SJSA1 (cell line): ENCODE data around the gene MYL5. TPM values are rescaled to one million over a fixed set of nuclear protein-coding genes. Genes with fewer than 3 reads are reported as not detected.

Experiments
- DNase-seq, 2 experiments: peaks; one replicate each; pipeline ENCODE4 v3.0.0-alpha.2; 2015 to 2020; ENCODE audit warnings: low spot score in 2 of 2, low read depth in 1 of 2
- H3K27ac ChIP-seq: fragments of 250-450 bp; sonication (Bioruptor Pico); 2 replicates; pipeline ENCODE4 v1.5.1; 2020; ENCODE audit warnings: mild to moderate bottlenecking, moderate library complexity
- H3K27me3 ChIP-seq: fragments of 250-450 bp; sonication (Bioruptor Pico); replicated peaks from 2 replicates; pipeline ENCODE4 v1.5.1; 2020; ENCODE audit warnings: mild to moderate bottlenecking, moderate library complexity
- H3K36me3 ChIP-seq: fragments of 250-450 bp; sonication (Bioruptor Pico); 2 replicates; pipeline ENCODE4 v1.5.1; 2020; ENCODE audit warnings: mild to moderate bottlenecking
- H3K4me1 ChIP-seq: fragments of 250-450 bp; sonication (Bioruptor Pico); replicated peaks from 2 replicates; pipeline ENCODE4 v1.6.1; 2021; ENCODE audit warnings: mild to moderate bottlenecking
- H3K4me3 ChIP-seq: fragments of 250-450 bp; sonication (Bioruptor Pico); 2 replicates; pipeline ENCODE4 v1.5.1; 2020; ENCODE audit warnings: mild to moderate bottlenecking
- H3K9me3 ChIP-seq: fragments of 250-450 bp; sonication (Bioruptor Pico); replicated peaks from 2 replicates; pipeline ENCODE4 v1.5.1; 2020; ENCODE audit warnings: mild to moderate bottlenecking
- total RNA-seq: library from RNA; depleted of rRNA; stranded (reverse); fragments of >200 nt; shearing (Covaris generic); gene quantifications from 2 replicates; pipeline ENCODE4 v1.2.3, GENCODE V29; 2014

MYL5 gene
- total RNA-seq, 1 experiment from 2014 or later = 1.2 TPM

- Histone ChIP-seq H3K4me1 (no peaks in the 10 kb centered on the region), H3K27me3 (no peaks in the 10 kb centered on the region), H3K27ac (no peak overlapping the region), H3K4me3 (no peak overlapping the region), H3K9me3 (no peaks in the 10 kb centered on the region), H3K36me3 (no peaks in the 10 kb centered on the region)
- no peak for DNase-seq
These were observed 24.5 kb upstream of the MYL5 start for GRCh38 chr4:649751-650310.

DNA sequence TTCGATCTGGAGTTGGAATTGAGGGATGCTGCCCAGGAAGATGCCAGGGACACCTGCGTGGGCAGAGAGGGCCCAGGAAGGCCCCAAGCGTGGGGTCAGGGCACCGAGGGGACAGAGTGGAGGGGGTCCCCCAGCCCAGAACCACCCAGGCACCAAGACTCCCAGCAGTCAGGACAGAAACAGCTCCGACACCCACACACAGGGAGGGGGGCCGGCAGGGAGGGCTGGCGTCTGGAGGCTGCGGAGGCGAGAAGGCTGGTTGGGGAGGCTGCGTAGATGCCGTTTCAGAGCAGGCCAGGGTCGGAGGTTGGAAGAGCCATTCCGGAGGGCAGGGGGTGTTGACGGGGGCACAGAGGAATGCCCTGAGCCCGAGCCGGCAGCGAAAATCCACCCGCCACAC lies 23.9 kb upstream of the MYL5 start:
- Histone ChIP-seq H3K4me3 (no peak overlapping the region), H3K36me3 (no peaks in the 10 kb centered on the region), H3K27me3 (no peaks in the 10 kb centered on the region), H3K4me1 (no peaks in the 10 kb centered on the region), H3K27ac (no peak overlapping the region), H3K9me3 (no peaks in the 10 kb centered on the region)
- no peak for DNase-seq

DNA sequence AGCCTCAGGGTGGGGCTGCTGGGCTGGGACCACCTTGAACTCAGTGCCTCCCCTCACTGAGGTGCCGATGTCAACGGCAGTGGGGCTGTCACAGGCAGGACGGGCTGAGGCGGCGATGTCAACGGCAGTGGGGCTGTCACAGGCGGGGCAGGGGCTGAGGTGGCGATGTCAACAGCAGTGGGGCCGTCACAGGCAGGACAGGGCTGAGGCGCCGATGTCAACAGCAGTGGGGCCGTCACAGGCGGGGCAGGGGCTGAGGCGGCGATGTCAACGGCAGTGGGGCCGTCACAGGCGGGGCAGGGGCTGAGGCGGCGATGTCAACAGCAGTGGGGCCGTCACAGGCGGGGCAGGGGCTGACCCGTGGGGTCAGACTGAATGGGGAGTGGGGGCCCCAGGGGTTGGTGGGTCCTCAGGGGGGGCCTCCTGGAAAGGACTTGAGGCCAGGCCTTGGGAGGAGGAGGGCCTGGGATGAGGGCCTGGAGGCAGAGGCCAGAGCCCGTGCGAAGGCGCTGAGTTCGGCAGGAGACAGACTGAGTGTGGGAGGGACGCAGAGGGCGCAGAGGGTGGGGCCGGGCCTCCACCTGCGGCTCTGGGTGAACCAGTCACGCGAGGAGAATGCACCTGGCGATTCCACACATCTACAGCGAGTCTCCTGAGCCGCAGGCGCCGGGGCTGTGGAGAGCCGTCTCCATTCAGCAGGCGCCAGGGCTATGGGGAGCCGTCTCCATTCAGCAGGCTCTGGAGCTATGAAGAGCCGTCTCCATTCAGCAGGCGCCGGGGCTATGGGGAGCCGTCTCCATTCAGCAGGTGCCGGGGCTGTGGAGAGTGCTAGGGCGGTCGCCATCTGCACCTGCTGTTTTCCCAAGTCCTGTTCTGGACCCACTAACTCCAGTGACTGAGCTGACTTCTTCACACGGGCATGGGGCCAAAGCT lies 23.1 kb upstream of the MYL5 start:
- H3K4me3 ChIP-seq = no peak overlapping the region
- no peaks in the 10 kb centered on the region for H3K36me3 ChIP-seq
- no peak for DNase-seq
- H3K27me3 ChIP-seq = no peaks in the 10 kb centered on the region
- H3K4me1 ChIP-seq = no peaks in the 10 kb centered on the region
- H3K9me3 ChIP-seq = no peaks in the 10 kb centered on the region
- H3K27ac ChIP-seq = no peak overlapping the region

GRCh38 chr4:651884-652642 lies 22.3 kb upstream of the MYL5 start:
- no peaks in the 10 kb centered on the region for H3K4me1 ChIP-seq
- H3K4me3 ChIP-seq = no peak overlapping the region
- DNase-seq = no peak
- H3K9me3 ChIP-seq = no peaks in the 10 kb centered on the region
- H3K27ac ChIP-seq = no peak overlapping the region
- H3K27me3 ChIP-seq = no peaks in the 10 kb centered on the region
- H3K36me3 ChIP-seq = no peaks in the 10 kb centered on the region

GRCh38 chr4:653080-653821 lies 21.1 kb upstream of the MYL5 start:
- DNase-seq = no peak
- Histone ChIP-seq H3K36me3 (no peaks in the 10 kb centered on the region), H3K4me3 (no peak overlapping the region), H3K27ac (no peak overlapping the region), H3K4me1 (no peaks in the 10 kb centered on the region), H3K9me3 (no peaks in the 10 kb centered on the region), H3K27me3 (no peaks in the 10 kb centered on the region)

- Histone ChIP-seq H3K27ac (no peak overlapping the region), H3K9me3 (no peaks in the 10 kb centered on the region), H3K27me3 (no peaks in the 10 kb centered on the region), H3K4me3 (no peak overlapping the region), H3K36me3 (no peaks in the 10 kb centered on the region), H3K4me1 (no peaks in the 10 kb centered on the region)
- DNase-seq = no peak
These were observed 20.4 kb upstream of the MYL5 start for GRCh38 chr4:653831-654502.

DNA sequence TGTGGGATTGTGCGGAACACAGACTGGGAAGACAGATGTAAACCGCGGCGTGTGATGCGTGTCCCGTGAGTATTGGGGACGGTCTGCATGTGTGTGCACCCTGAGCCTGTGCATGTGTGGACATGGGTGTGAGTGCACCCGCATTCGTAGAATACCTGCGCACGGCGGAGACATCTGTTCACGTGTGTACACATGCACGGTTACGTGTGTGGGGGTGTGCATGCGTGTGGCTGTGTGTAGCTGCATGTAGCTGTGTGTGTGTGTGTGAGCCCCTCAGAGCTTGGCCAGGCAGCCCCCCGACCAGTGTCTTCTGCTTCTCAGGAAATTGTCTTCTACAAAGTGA lies 19.9 kb upstream of the MYL5 start:
- no peaks in the 10 kb centered on the region for H3K36me3 ChIP-seq
- H3K9me3 ChIP-seq = no peaks in the 10 kb centered on the region
- DNase-seq = no peak
- H3K27ac ChIP-seq = no peak overlapping the region
- H3K27me3 ChIP-seq = no peaks in the 10 kb centered on the region
- no peaks in the 10 kb centered on the region for H3K4me1 ChIP-seq
- no peak overlapping the region for H3K4me3 ChIP-seq

DNA sequence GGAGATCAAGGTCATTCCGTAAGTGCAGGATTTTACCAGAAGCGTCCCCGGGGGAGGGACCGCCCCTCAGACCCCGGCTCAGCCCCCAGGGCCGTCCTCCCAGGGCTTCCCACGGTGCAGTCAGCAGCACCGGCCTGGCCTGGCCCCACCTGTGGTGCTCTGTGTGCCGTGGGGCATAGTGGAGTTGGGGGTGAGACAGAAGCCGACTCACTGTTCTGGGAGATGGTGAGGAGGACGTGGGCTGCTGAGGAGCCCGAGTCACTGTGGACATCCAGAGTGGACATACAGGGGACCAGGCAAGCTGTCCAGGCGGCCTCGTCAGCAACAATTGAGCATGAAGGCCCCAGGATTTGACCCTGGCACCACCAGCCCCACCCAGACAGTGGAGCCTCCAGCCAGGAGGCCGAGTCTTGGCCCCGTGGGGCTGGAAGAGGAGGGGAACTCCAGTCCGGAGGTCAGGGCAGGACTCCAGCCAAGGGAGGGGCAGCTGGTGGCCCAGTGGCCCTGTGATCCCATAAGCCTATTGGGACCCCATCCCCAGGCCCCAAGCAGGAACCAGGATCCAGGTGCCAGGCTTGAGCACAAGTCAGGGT lies 19.4 kb upstream of the MYL5 start:
- H3K27ac ChIP-seq = no peak overlapping the region
- no peak for DNase-seq
- no peaks in the 10 kb centered on the region for H3K9me3 ChIP-seq
- no peaks in the 10 kb centered on the region for H3K36me3 ChIP-seq
- H3K4me3 ChIP-seq = no peak overlapping the region
- no peaks in the 10 kb centered on the region for H3K4me1 ChIP-seq
- no peaks in the 10 kb centered on the region for H3K27me3 ChIP-seq

GRCh38 chr4:655464-656151 lies 18.7 kb upstream of the MYL5 start:
- Histone ChIP-seq H3K36me3 (no peaks in the 10 kb centered on the region), H3K4me1 (no peaks in the 10 kb centered on the region), H3K9me3 (no peaks in the 10 kb centered on the region), H3K27ac (no peak overlapping the region), H3K27me3 (no peaks in the 10 kb centered on the region), H3K4me3 (no peak overlapping the region)
- DNase-seq = no peak

- H3K27me3 ChIP-seq = no peaks in the 10 kb centered on the region
- H3K9me3 ChIP-seq = no peaks in the 10 kb centered on the region
- no peak overlapping the region for H3K4me3 ChIP-seq
These were observed 17.7 kb upstream of the MYL5 start for GRCh38 chr4:656436-657337.

GRCh38 chr4:657338-657833 lies 17.0 kb upstream of the MYL5 start:
- H3K4me1 ChIP-seq = no peaks in the 10 kb centered on the region
- no peaks in the 10 kb centered on the region for H3K36me3 ChIP-seq
- H3K9me3 ChIP-seq = no peaks in the 10 kb centered on the region
- H3K27me3 ChIP-seq = no peaks in the 10 kb centered on the region
- no peak overlapping the region for H3K4me3 ChIP-seq
- H3K27ac ChIP-seq = no peak overlapping the region
- DNase-seq = no peak

More at GRCh38 chr4:656436-657337, 17.7 kb upstream of the MYL5 start:
- no peak for DNase-seq
- Histone ChIP-seq H3K4me1 (no peaks in the 10 kb centered on the region), H3K36me3 (no peaks in the 10 kb centered on the region), H3K27ac (no peak overlapping the region)
